HUES64 (cell line): Measurements from ENCODE around the gene SLC39A2. TPM values are rescaled to one million over a fixed set of nuclear protein-coding genes. Genes with fewer than 3 reads are reported as not detected.
"Not testable (repeated sequence)": the region's sequence is repeated elsewhere in the genome, so short reads cannot be mapped to it uniquely, and the experiment has no call there.

Source experiments
- H3K27ac ChIP-seq: 2 replicates; pipeline ENCODE4 v1.7.0; 2013; ENCODE audit warnings: low read depth, low read length, inconsistent platforms
- H3K27me3 ChIP-seq: 2 replicates; pipeline ENCODE4 v1.6.1; 2013; ENCODE audit warnings: mild to moderate bottlenecking, low read length; ENCODE audit not compliant: insufficient read depth
- H3K36me3 ChIP-seq: 2 replicates; pipeline ENCODE4 v1.6.1; 2013; ENCODE audit warnings: mild to moderate bottlenecking, low read length; ENCODE audit not compliant: insufficient read depth
- H3K4me1 ChIP-seq: 2 replicates; pipeline ENCODE4 v1.6.1; 2013; ENCODE audit warnings: mild to moderate bottlenecking, low read length, moderate library complexity; ENCODE audit not compliant: insufficient read depth
- H3K4me3 ChIP-seq: 2 replicates; pipeline ENCODE4 v1.5.1; 2013; ENCODE audit warnings: mild to moderate bottlenecking, low read length, moderate library complexity
- H3K9ac ChIP-seq: 2 replicates; pipeline ENCODE4 v1.6.1; 2013; ENCODE audit warnings: mild to moderate bottlenecking, low read depth, low read length
- H3K9me3 ChIP-seq: 2 replicates; pipeline ENCODE4 v1.6.1; 2013; ENCODE audit warnings: low read depth, low read length; ENCODE audit not compliant: insufficient read depth
- WGBS: fragments of 150-250, 120-280 bp; methylation state at CpG from one replicate; pipeline ENCODE4 v1.1.7; 2013; ENCODE audit warnings: missing lambda C conversion rate; 5-methylcytosine and 5-hydroxymethylcytosine counted together
- polyA plus RNA-seq, 2 experiments: library from polyadenylated mRNA; stranded (reverse); fragments of 50-300 nt; gene quantifications; one replicate each; pipeline ENCODE4 v1.2.3, GENCODE V29; 2013

Gene SLC39A2
- polyA plus RNA-seq (2013, experiment 1 of 2), result not detected
- not detected for polyA plus RNA-seq (2013, experiment 2 of 2)

- H3K4me1 ChIP-seq, result peaks cover 10% of the 10 kb centered on the region
- H3K9ac ChIP-seq, result no peak within 1 kb of the TSS
- 26% methylated on average over 6 of the region's 6 CpGs for WGBS
- H3K36me3 ChIP-seq, result peaks cover 39% of the 10 kb centered on the region
- H3K9me3 ChIP-seq, result no peaks in the 10 kb centered on the region
- no peaks in the 10 kb centered on the region for H3K27me3 ChIP-seq
- peak within 1 kb of the TSS; percentile 23; the same call in 1 of the 2 replicates for H3K4me3 ChIP-seq
- H3K27ac ChIP-seq, result no peak within 1 kb of the TSS; the same call in 1 of the 2 replicates
Measured at GRCh38 chr14:20998674-20999366, at the start of gene SLC39A2. TSS of gene SLC39A2 (plus strand) at chr14:20999293. CDS start at chr14:20999447, 154 bp downstream.

GRCh38 chr14:20954736-20955537, 44.2 kb upstream of the SLC39A2 start, which contains the start of gene RNASE2:
TSS of gene RNASE2 (plus strand) at chr14:20955487. CDS start at chr14:20955772, 285 bp downstream.
- H3K27ac ChIP-seq, result not testable (repeated sequence)
- 91% methylated on average over 3 of the region's 4 CpGs for WGBS

GRCh38 chr14:20955538-20955873, 43.6 kb upstream of the SLC39A2 start:
- not testable (repeated sequence) for H3K9ac ChIP-seq, H3K36me3 ChIP-seq, H3K4me3 ChIP-seq, H3K9me3 ChIP-seq, H3K27me3 ChIP-seq, H3K4me1 ChIP-seq, H3K27ac ChIP-seq
- 87% methylated on average over 5 of the region's 5 CpGs for WGBS

More at GRCh38 chr14:20954736-20955537, 44.2 kb upstream of the SLC39A2 start, which contains the start of gene RNASE2:
- H3K27me3 ChIP-seq, H3K9ac ChIP-seq, H3K4me1 ChIP-seq, H3K4me3 ChIP-seq, H3K36me3 ChIP-seq, H3K9me3 ChIP-seq: not testable (repeated sequence)

- WGBS, result 91% methylated on average over 11 of the region's 11 CpGs
- no peak overlapping the region for H3K9ac ChIP-seq
- no peaks in the 10 kb centered on the region for H3K4me1 ChIP-seq
- H3K27me3 ChIP-seq, result no peaks in the 10 kb centered on the region
- H3K9me3 ChIP-seq, result no peaks in the 10 kb centered on the region
- H3K4me3 ChIP-seq, result no peak overlapping the region
- H3K36me3 ChIP-seq, result no peaks in the 10 kb centered on the region
- no peak overlapping the region for H3K27ac ChIP-seq
Measured at GRCh38 chr14:20956376-20956976, 42.6 kb upstream of the SLC39A2 start.

- H3K4me1 ChIP-seq, H3K27ac ChIP-seq, H3K9me3 ChIP-seq, H3K27me3 ChIP-seq, H3K4me3 ChIP-seq, H3K9ac ChIP-seq, H3K36me3 ChIP-seq: not testable (repeated sequence)
Measured at GRCh38 chr14:20958946-20959345, 40.1 kb upstream of the SLC39A2 start.

- no peak overlapping the region for H3K27ac ChIP-seq
- H3K9ac ChIP-seq, result no peak overlapping the region
- H3K9me3 ChIP-seq, result no peaks in the 10 kb centered on the region
- no peaks in the 10 kb centered on the region for H3K36me3 ChIP-seq
- no peak overlapping the region for H3K4me3 ChIP-seq
- 94% methylated on average over 3 of the region's 3 CpGs for WGBS
- peaks cover 20% of the 10 kb centered on the region; the same call in 1 of the 2 replicates for H3K27me3 ChIP-seq
- peaks cover 6% of the 10 kb centered on the region; the same call in 1 of the 2 replicates for H3K4me1 ChIP-seq
Measured at GRCh38 chr14:20969336-20969735, 29.8 kb upstream of the SLC39A2 start.

- Histone ChIP-seq H3K27me3 (peaks cover 20% of the 10 kb centered on the region; the same call in 1 of the 2 replicates), H3K4me3 (peak overlapping the region; percentile 74), H3K9ac (peak overlapping the region; percentile 82; the same call in 1 of the 2 replicates), H3K27ac (no peak overlapping the region), H3K4me1 (peaks cover 6% of the 10 kb centered on the region; the same call in 1 of the 2 replicates), H3K36me3 (no peaks in the 10 kb centered on the region), H3K9me3 (no peaks in the 10 kb centered on the region)
- WGBS, result 50% methylated on average over 10 of the region's 10 CpGs
Measured at GRCh38 chr14:20970647-20970982, 28.5 kb upstream of the SLC39A2 start.

GRCh38 chr14:20970983-20971704, 27.9 kb upstream of the SLC39A2 start:
- peak overlapping the region; percentile 74 for H3K4me3 ChIP-seq
- H3K9ac ChIP-seq, result peak overlapping the region; percentile 82
- peaks cover 20% of the 10 kb centered on the region; the same call in 1 of the 2 replicates for H3K27me3 ChIP-seq
- H3K4me1 ChIP-seq, result peaks cover 6% of the 10 kb centered on the region; the same call in 1 of the 2 replicates
- WGBS, result under 1% methylated on average over 47 of the region's 47 CpGs
- H3K27ac ChIP-seq, result peak overlapping the region; percentile 42; the same call in 1 of the 2 replicates
- no peaks in the 10 kb centered on the region for H3K36me3 ChIP-seq
- no peaks in the 10 kb centered on the region for H3K9me3 ChIP-seq

- H3K27me3 ChIP-seq, result peaks cover 20% of the 10 kb centered on the region; the same call in 1 of the 2 replicates
- H3K9me3 ChIP-seq, result no peaks in the 10 kb centered on the region
- WGBS, result 19% methylated on average over 8 of the region's 8 CpGs
- peak overlapping the region; percentile 74 for H3K4me3 ChIP-seq
- no peak overlapping the region for H3K27ac ChIP-seq
- H3K4me1 ChIP-seq, result peaks cover 6% of the 10 kb centered on the region; the same call in 1 of the 2 replicates
- no peaks in the 10 kb centered on the region for H3K36me3 ChIP-seq
- H3K9ac ChIP-seq, result no peak overlapping the region
Measured at GRCh38 chr14:20971705-20972021, 27.4 kb upstream of the SLC39A2 start.

GRCh38 chr14:20973501-20973900, 25.6 kb upstream of the SLC39A2 start:
- Histone ChIP-seq H3K27ac (no peak overlapping the region), H3K9me3 (no peaks in the 10 kb centered on the region), H3K4me3 (no peak overlapping the region), H3K36me3 (no peaks in the 10 kb centered on the region), H3K9ac (no peak overlapping the region), H3K4me1 (peaks cover 6% of the 10 kb centered on the region; the same call in 1 of the 2 replicates), H3K27me3 (peaks cover 5% of the 10 kb centered on the region; the same call in 1 of the 2 replicates)
- 98% methylated on average over 3 of the region's 3 CpGs for WGBS
